Gastroesophageal sphincter (tissue), 3 donors: Measurements from ENCODE around the gene SLC8A1.

Experiments used
- POLR2AphosphoS5 ChIP-seq: sonication (generic); formaldehyde crosslinking; IDR thresholded peaks from one replicate; pipeline ENCODE4 v1.6.1; 2017; ENCODE audit warnings: antibody characterized with exemption
- TF ChIP-seq, protein P1 (sequence below), 4 experiments: fragments of 200-600 bp in 2 of 4; fragments of 450-650 bp in 2 of 4; sonication (generic) in 1 of 4; IDR thresholded peaks; one replicate each; pipeline ENCODE4 v1.5.1; 2017 to 2019; ENCODE audit warnings: antibody characterized with exemption in 4 of 4, mild to moderate bottlenecking in 2 of 4, moderate library complexity in 2 of 4

- TF ChIP-seq, protein P1, sequence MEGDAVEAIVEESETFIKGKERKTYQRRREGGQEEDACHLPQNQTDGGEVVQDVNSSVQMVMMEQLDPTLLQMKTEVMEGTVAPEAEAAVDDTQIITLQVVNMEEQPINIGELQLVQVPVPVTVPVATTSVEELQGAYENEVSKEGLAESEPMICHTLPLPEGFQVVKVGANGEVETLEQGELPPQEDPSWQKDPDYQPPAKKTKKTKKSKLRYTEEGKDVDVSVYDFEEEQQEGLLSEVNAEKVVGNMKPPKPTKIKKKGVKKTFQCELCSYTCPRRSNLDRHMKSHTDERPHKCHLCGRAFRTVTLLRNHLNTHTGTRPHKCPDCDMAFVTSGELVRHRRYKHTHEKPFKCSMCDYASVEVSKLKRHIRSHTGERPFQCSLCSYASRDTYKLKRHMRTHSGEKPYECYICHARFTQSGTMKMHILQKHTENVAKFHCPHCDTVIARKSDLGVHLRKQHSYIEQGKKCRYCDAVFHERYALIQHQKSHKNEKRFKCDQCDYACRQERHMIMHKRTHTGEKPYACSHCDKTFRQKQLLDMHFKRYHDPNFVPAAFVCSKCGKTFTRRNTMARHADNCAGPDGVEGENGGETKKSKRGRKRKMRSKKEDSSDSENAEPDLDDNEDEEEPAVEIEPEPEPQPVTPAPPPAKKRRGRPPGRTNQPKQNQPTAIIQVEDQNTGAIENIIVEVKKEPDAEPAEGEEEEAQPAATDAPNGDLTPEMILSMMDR (IDR thresholded peaks at IDR 0.05): no peak
- no peak for TF ChIP-seq POLR2AphosphoS5
Observed at GRCh38 chr2:40201425-40201824, 250.5 kb downstream of the SLC8A1 start.
